Measurements from ENCODE around the gene DIS3. TPM values are rescaled to one million over a fixed set of nuclear protein-coding genes. Genes with fewer than 3 reads are reported as not detected.

DIS3 gene
- total RNA-seq, 4 donors from 2014 or later, result 20.7 to 24.9 (median 23.8) TPM

Other genes starting within 250 kb of the DIS3 start
- 1 to 10 TPM; 3.0 to 8.2 (median 6.1) TPM for gene MZT1, start 54.3 kb downstream of the DIS3 start, total RNA-seq
- 1 to 10 TPM; 1.1 to 6.0 (median 2.9) TPM for gene BORA, start 54.0 kb downstream of the DIS3 start, total RNA-seq
- 10 to 100 TPM; 11.4 to 21.1 (median 13.5) TPM for gene PIBF1, start 233 bp upstream of the DIS3 start, total RNA-seq